Sigmoid colon (tissue), 4 donors: ENCODE results near the gene LHPP.

ENCODE experiments used
- EP300 ChIP-seq, 4 donors: sonication (generic); formaldehyde crosslinking; IDR thresholded peaks; one replicate each; pipeline ENCODE4 v1.6.1; 2017; ENCODE audit warnings: antibody characterized with exemption in 4 of 4
- TF ChIP-seq, protein P1 (sequence below), 4 experiments: fragments of 450-650 bp in 3 of 4; fragments of 200-600 bp in 1 of 4; IDR thresholded peaks; one replicate each; pipeline ENCODE4 v1.5.1; 2016 to 2019; ENCODE audit warnings: antibody characterized with exemption in 4 of 4, mild to moderate bottlenecking in 3 of 4, moderate library complexity in 2 of 4

DNA sequence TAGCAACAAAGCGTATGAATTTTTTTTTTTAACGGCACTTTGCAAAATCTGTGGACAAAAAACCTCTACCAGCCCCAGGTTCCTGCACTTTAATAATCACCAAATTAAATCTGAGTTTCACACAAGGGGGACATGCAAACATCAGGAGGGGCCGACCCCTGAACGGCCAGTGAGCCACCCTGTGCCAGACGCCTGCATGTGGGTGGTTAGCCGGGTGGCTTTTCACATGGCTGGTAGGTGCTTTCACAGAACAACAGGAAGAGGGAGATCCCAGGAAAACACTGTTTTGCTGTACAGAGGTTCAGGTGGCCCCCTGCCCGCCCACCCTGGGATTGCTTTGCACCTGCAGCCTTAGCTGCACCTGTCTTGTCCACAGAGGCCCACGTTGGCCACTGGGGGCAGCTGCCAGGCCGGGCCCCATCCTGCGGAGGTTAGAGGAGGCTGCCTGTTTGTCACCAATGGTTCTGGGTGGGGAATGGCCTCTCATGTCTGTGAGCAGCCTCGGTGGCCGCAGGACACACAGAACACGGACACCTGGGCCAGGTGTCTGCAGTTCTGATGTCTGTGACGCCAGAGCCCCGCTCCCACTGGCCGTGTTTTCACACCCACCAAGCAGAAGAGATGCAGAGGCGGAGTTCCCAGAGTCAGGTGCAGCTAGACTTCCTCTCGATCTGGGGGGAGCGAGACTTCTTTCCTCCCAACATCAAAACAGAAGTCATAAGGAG is 174.8 kb downstream of the LHPP start:
- TF ChIP-seq, protein P1, sequence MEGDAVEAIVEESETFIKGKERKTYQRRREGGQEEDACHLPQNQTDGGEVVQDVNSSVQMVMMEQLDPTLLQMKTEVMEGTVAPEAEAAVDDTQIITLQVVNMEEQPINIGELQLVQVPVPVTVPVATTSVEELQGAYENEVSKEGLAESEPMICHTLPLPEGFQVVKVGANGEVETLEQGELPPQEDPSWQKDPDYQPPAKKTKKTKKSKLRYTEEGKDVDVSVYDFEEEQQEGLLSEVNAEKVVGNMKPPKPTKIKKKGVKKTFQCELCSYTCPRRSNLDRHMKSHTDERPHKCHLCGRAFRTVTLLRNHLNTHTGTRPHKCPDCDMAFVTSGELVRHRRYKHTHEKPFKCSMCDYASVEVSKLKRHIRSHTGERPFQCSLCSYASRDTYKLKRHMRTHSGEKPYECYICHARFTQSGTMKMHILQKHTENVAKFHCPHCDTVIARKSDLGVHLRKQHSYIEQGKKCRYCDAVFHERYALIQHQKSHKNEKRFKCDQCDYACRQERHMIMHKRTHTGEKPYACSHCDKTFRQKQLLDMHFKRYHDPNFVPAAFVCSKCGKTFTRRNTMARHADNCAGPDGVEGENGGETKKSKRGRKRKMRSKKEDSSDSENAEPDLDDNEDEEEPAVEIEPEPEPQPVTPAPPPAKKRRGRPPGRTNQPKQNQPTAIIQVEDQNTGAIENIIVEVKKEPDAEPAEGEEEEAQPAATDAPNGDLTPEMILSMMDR (IDR thresholded peaks at IDR 0.05): no peak
- no peak for TF ChIP-seq EP300 (IDR thresholded peaks at IDR 0.05)
